GM18526 (cell line): ENCODE results near the gene TRIM8.

Experiments used
- POLR2A ChIP-seq: IDR thresholded peaks from 3 replicates; pipeline ENCODE4 v1.6.1; 2011; ENCODE audit not compliant: insufficient read length; ENCODE audit errors: extremely low read depth

The TRIM8 gene

GRCh38 chr10:102624751-102625645 is 19.3 kb upstream of the TRIM8 start:
- TF ChIP-seq POLR2A: no peak

GRCh38 chr10:102626026-102626685 is 18.1 kb upstream of the TRIM8 start:
- no peak for TF ChIP-seq POLR2A

GRCh38 chr10:102627291-102627735 is 17.0 kb upstream of the TRIM8 start:
- TF ChIP-seq POLR2A: no peak

GRCh38 chr10:102627736-102628293 is 16.5 kb upstream of the TRIM8 start:
- no peak for TF ChIP-seq POLR2A

GRCh38 chr10:102628451-102628911 is 15.8 kb upstream of the TRIM8 start:
- TF ChIP-seq POLR2A: no peak

- TF ChIP-seq POLR2A: no peak
Measured at GRCh38 chr10:102629661-102630614, 14.3 kb upstream of the TRIM8 start.

GRCh38 chr10:102630663-102631062 is 13.6 kb upstream of the TRIM8 start:
- TF ChIP-seq POLR2A: no peak

GRCh38 chr10:102631525-102632393 is 12.5 kb upstream of the TRIM8 start:
- no peak for TF ChIP-seq POLR2A

GRCh38 chr10:102632394-102633111 is 11.7 kb upstream of the TRIM8 start:
- no peak for TF ChIP-seq POLR2A

- no peak for TF ChIP-seq POLR2A
Measured at GRCh38 chr10:102633287-102633686, 11.0 kb upstream of the TRIM8 start.

GRCh38 chr10:102633848-102634247 is 10.4 kb upstream of the TRIM8 start:
- TF ChIP-seq POLR2A: no peak

- TF ChIP-seq POLR2A: no peak
Measured at GRCh38 chr10:102634686-102635085, 9.6 kb upstream of the TRIM8 start.

- TF ChIP-seq POLR2A: no peak
Measured at GRCh38 chr10:102635377-102635776, 8.9 kb upstream of the TRIM8 start.

- TF ChIP-seq POLR2A: no peak
Measured at GRCh38 chr10:102639537-102639936, 4.7 kb upstream of the TRIM8 start.

GRCh38 chr10:102641402-102641801 is 2.9 kb upstream of the TRIM8 start:
- TF ChIP-seq POLR2A: no peak
